GM21360 (cell line): Measurements from ENCODE around the gene USP11.

ENCODE experiments used
- ATAC-seq: cut with Tn5 transposase; IDR thresholded peaks from one replicate; pipeline ENCODE4 v1.9.1; 2021; ENCODE audit warnings: mild to moderate bottlenecking, moderate library complexity; ENCODE audit not compliant: unreplicated experiment

Gene USP11

DNA sequence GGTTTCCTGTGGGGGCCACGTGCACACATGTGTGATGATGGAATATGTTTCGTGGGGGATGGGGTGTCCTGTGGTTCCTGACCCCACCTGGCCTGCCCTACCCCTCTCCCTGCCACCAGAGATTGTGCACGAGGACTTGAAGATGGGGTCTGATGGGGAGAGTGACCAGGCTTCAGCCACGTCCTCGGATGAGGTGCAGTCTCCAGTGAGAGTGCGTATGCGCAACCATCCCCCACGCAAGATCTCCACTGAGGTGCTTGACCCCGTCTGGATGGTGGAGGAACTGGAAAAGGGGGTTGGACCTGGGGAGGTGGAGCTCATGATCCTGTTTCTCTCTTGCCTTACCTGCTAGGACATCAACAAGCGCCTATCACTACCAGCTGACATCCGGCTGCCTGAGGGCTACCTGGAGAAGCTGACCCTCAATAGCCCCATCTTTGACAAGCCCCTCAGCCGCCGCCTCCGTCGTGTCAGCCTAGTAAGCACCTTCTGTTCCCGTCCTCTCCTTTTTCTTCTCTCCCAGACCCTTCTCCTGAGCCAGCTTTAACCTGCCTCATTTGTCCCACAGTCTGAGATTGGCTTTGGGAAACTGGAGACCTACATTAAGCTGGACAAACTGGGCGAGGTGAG lies 8.4 kb upstream of the USP11 start:
- no peak for ATAC-seq

GRCh38 chrX:47224896-47225290 lies 7.9 kb upstream of the USP11 start:
- ATAC-seq: no peak

DNA sequence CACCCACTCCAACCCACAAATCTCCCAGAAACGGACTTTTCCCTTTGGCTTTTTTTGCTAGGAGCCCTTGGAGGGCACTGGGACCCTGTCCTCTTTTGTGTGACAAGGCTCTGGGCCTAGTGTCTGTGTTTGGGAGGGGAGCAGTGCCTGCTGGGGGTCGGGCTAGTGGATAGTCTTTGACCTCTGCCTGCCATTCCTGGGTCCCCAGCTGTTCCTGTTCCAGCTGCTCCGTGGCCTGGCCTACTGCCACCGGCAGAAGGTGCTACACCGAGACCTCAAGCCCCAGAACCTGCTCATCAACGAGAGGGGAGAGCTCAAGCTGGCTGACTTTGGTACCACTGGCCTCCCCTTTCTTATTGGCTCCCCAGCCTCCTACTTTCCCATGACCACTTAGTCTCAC lies 6.7 kb upstream of the USP11 start:
- no peak for ATAC-seq

GRCh38 chrX:47226531-47227333 lies 6.1 kb upstream of the USP11 start:
- ATAC-seq: no peak

GRCh38 chrX:47227334-47227583 lies 5.5 kb upstream of the USP11 start:
- no peak for ATAC-seq

DNA sequence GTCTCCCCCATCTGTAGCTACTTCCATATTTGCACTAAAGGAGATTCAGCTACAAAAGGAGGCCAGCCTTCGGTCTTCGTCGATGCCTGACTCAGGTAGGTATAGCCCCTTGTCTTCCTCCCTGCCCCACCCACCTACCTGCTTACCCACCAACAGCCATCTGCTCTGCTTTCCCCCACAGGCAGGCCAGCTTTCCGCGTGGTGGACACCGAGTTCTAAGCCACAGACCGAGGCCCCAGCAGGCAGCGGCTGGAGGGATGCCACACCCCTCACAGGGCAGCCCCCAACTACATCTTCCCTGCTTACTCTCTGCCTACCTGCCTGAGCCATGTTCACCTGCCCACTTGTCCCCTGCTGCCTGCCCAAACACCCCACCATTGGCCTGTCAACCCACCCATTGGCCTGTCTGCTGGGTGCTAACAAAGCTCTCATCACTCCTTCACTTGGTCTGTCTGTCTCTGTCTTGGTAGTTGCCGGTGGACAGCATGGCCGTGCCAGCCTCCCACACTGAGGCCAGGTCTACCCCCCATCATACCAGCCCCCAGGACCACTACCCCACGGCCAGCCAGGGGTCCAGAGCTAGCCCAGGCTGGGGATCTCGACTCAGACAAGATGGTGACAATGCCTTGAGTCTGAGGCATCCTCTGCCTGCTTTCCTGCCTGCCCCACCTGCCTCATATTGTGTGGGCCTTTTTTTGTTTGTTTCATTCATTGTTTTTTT lies 4.1 kb upstream of the USP11 start:
- no peak for ATAC-seq

- ATAC-seq: no peak
These were observed 3.4 kb upstream of the USP11 start for GRCh38 chrX:47229427-47229826.

GRCh38 chrX:47230136-47230868 lies 2.5 kb upstream of the USP11 start:
- no peak for ATAC-seq

- ATAC-seq: no peak
These were observed 1.6 kb upstream of the USP11 start for GRCh38 chrX:47231167-47231566.

DNA sequence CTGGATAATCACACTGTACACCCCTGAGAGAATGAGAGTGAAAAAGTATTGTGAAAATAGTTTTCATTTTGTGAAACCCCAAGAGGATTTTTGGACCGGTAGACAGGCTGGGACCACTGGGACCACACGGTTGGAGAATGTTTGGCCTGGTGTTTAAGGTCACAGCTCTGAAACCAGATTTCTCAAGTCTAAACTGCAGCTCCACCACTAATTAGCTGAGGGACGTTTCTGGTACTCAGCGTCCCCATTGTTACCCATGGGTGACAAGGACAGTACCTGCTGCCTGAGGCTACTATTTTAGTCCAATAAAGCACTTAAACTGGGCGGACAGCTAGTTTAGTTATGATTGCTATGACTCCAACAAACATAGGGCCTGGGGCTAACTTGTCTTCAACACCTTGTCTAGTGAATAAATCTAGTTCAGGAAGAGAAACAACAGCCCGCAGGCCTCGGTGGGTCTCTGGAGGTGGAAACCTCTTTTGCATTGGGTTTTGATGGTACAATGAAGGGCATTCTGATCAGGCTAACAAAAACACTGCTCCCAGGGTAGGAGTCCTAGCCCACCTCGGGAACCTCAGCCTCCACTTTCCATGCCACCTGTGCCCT lies 509 bp upstream of the USP11 start:
- ATAC-seq: no peak

DNA sequence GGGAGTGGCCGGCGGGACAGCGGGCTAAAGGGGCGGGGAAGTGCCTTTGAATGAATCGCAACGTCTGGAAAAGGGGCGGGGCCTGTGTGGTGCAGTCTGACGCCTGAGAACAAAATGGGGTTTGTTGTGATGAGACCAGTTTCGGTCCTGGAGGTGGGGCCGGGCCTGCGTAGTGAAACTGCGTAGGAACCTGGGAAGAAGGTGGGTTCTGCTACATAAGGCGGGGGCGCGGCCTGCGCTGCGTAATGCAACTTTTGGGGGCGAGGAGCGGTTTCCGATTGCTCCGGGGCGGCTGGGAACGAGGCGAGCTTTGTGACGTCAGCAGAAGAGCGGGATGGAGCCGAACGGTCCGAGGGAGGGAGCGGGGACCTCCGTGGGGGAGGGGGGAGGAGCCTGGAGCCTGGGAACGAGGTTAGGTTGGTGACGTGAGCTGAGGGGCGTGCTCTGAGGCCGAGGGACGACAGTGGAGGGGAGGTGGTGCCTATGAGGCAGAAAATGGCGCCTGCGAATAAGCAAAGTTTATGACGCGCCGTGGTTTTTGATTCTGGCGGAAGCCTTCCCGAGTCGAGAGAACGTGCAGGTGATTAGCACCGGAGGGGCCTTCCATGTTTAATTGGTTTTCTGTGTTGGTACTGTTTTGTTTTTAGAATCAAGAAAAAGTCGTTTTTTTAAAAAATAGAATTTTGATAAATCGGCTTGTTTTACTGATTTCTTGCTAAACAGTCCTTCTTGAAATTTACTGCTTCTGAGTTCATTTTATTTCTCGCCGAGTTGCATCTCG lies 714 bp downstream of the USP11 start:
- peak; percentile 82 for ATAC-seq

- ATAC-seq: no peak
These were observed 1.8 kb downstream of the USP11 start for GRCh38 chrX:47234583-47234982.

- ATAC-seq: no peak
These were observed 2.9 kb downstream of the USP11 start for GRCh38 chrX:47235691-47236103.

DNA sequence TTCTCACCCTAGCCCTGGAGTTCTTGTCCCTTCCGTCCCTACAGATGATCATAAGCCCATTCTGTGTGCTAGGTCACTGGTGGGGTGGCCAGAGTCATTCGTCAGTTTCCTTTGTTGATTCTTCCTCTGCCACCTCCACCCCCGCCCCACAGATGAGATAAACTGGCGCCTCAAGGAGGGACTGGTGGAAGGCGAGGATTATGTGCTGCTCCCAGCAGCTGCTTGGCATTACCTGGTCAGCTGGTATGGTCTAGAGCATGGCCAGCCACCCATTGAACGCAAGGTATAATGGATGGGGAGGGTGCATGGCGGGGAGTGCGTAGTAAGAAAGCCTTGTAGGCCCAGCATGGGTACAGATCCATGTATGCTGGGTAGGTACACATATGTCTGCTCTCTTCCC lies 6.4 kb downstream of the USP11 start:
- ATAC-seq: no peak

DNA sequence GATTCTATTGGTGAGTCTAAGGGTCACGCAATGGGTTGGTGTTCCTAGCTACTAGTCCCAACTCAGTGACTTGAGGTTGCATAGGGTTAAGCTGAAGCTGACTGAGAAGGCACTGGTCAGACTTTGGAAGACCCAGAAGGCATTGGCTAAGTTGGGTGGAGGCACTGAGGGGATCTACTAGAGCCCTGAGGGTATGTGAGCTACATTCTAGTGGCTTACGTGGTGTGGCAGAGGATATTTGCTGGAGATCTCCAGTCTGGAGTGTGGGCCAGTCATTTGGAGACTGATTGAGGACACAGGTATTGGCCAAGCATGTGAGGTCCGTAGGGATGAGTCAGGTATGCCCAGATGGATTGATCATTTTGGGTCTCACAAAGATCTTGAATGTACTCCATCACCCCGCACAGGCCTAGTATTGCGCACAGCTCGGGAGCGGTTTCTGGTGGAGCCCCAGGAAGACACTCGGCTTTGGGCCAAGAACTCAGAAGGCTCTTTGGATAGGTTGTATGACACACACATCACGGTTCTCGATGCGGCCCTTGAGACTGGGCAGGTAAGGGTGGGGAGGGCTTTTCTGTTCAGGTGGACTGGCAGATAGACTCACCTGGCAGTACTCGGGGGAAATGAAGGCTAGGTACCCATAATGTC lies 7.2 kb downstream of the USP11 start:
- ATAC-seq: no peak

GRCh38 chrX:47240619-47241018 lies 7.8 kb downstream of the USP11 start:
- ATAC-seq: no peak

DNA sequence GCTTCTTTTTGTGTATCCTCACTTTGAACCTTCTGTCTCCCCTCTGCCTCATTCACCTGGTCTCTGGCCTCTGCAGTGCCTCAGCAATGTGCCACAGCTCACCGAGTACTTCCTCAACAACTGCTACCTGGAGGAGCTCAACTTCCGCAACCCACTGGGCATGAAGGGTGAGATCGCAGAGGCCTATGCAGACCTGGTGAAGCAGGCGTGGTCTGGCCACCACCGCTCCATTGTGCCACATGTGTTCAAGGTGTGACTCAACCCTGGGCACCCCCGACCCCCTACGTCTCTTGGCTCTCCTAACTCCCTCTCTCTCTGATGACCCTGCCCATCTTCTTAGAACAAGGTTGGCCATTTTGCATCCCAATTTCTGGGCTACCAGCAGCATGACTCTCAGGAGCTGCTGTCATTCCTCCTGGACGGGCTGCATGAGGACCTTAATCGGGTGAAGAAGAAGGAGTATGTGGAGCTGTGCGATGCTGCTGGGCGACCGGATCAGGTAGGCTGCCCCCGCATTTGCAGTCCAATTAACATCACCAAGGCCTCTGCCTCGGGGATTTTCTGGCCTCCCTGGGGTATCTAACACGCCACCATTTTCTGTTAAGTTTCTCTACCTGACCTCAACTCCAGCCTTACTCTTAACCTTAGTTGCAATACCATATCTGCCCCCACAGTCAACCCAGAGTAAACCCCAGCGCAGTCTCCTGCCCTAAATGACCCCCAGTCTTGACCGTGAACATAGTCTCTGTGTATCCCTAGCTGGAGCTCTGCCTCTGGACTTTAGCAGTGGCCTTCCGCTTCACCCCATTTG lies 8.6 kb downstream of the USP11 start:
- no peak for ATAC-seq

- no peak for ATAC-seq
These were observed 9.5 kb downstream of the USP11 start for GRCh38 chrX:47242321-47242720.

DNA sequence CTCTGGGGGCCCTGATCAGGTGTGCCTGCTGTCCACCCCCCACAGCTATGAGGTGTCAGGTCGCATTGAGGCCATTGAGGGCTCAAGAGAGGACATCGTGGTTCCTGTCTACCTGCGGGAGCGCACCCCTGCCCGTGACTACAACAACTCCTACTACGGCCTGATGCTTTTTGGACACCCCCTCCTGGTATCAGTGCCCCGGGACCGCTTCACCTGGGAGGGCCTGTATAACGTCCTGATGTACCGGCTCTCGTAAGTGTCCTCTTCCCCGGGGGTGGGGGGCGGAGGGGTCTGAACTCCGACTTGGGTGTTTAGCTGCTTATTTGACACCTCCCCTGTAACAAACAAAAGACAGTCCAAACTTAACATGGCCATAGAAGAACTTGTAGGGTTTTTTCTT lies 10.5 kb downstream of the USP11 start:
- ATAC-seq: no peak
